Neural cell (in vitro differentiated cells): ENCODE measurements around the gene GTF2IRD1.

Experiments
- CTCF ChIP-seq: fragments of 450-650 bp; IDR thresholded peaks from 2 replicates; pipeline ENCODE4 v1.5.1; 2014; ENCODE audit warnings: antibody characterized with exemption, mild to moderate bottlenecking, moderate library complexity; ENCODE audit not compliant: poor library complexity, severe bottlenecking
- REST ChIP-seq: IDR thresholded peaks from 2 replicates; pipeline ENCODE4 v1.6.1; 2012; ENCODE audit warnings: borderline replicate concordance

- no peak for TF ChIP-seq CTCF
- TF ChIP-seq REST: no peak
These were observed 145.5 kb downstream of the GTF2IRD1 start for GRCh38 chr7:74599244-74599643.
